GM23338 (cell line): ENCODE measurements around the gene TYW1. TPM values are rescaled to one million over a fixed set of nuclear protein-coding genes. Genes with fewer than 3 reads are reported as not detected.

ENCODE experiments used
- CREB1 ChIP-seq: fragments of 250-450 bp; sonication (Bioruptor Pico); IDR thresholded peaks from 2 replicates; pipeline ENCODE4 v1.5.0; 2020; ENCODE audit warnings: low read depth, mild to moderate bottlenecking, moderate library complexity
- ETS1 ChIP-seq: IDR thresholded peaks from 2 replicates; pipeline ENCODE4 v1.6.1; 2016; ENCODE audit warnings: antibody characterized with exemption
- EZH2phosphoT487 ChIP-seq: fragments of 200-600 bp; sonication (generic); IDR thresholded peaks from one replicate; pipeline ENCODE4 v1.8.1; 2018; ENCODE audit warnings: antibody characterized with exemption; ENCODE audit not compliant: unreplicated experiment
- JUNB ChIP-seq: IDR thresholded peaks from one replicate; pipeline ENCODE4 v1.6.1; 2016; ENCODE audit warnings: antibody characterized with exemption; ENCODE audit not compliant: unreplicated experiment
- POLR2AphosphoS5 ChIP-seq: IDR thresholded peaks from 2 replicates; pipeline ENCODE4 v1.6.1; 2016; ENCODE audit warnings: antibody characterized with exemption, low read depth
- REST ChIP-seq: IDR thresholded peaks from one replicate; pipeline ENCODE4 v1.6.1; 2018; ENCODE audit warnings: antibody characterized with exemption; ENCODE audit not compliant: unreplicated experiment
- STAT1 ChIP-seq: IDR thresholded peaks from one replicate; pipeline ENCODE4 v1.6.1; 2016; ENCODE audit warnings: antibody characterized with exemption; ENCODE audit not compliant: unreplicated experiment
- ZNF114 ChIP-seq: fragments of 250-450 bp; sonication (Bioruptor Pico); IDR thresholded peaks from 2 replicates; pipeline ENCODE4 v1.5.0; 2020; ENCODE audit warnings: mild to moderate bottlenecking, moderate library complexity
- ZNF331 ChIP-seq: fragments of 250-450 bp; sonication (Bioruptor Pico); IDR thresholded peaks from 2 replicates; pipeline ENCODE4 v1.5.0; 2020; ENCODE audit warnings: low read depth, mild to moderate bottlenecking, moderate library complexity
- ZNF462 ChIP-seq: fragments of 250-450 bp; sonication (Bioruptor Pico); IDR thresholded peaks from 2 replicates; pipeline ENCODE4 v1.5.0; 2020; ENCODE audit warnings: mild to moderate bottlenecking, moderate library complexity
- polyA plus RNA-seq: library from polyadenylated mRNA; unstranded; fragments of >200 nt; fragmentation: Nextera tagmentation; extraction: Ambion mirVana; gene quantifications from 2 replicates; pipeline ENCODE4 v1.2.1, GENCODE V29; 2016
- total RNA-seq: library from RNA; depleted of rRNA; stranded (reverse); fragments of >200 nt; shearing (Covaris generic); gene quantifications from 2 replicates; pipeline ENCODE4 v1.2.3, GENCODE V29; 2014

The TYW1 gene
- total and polyA plus RNA-seq, 2 experiments from 2014 or later, result 15.2 to 18.1 TPM

GRCh38 chr7:66958538-66959350 is 37.9 kb upstream of the TYW1 start (continued):
- TF ChIP-seq ZNF462 (CRISPR knock-in tag) (no peak), CREB1 (no peak), STAT1 (no peak), JUNB (no peak), EZH2phosphoT487 (no peak), REST (no peak), ZNF331 (CRISPR knock-in tag) (no peak), ETS1 (no peak), POLR2AphosphoS5 (no peak), ZNF114 (no peak)
